K562 (cell line): Measurements from ENCODE around the gene EDDM13. TPM values are rescaled to one million over a fixed set of nuclear protein-coding genes. Genes with fewer than 3 reads are reported as not detected.
A peak's percentile ranks its signal among the peaks of the same experiment; 100 is the strongest.

ENCODE experiments used
- BCL6 ChIP-seq: fragments of 250-450 bp; sonication (Bioruptor Pico); IDR thresholded peaks from 2 replicates; pipeline ENCODE4 v1.4.0; 2020
- E2F3 ChIP-seq: fragments of 250-450 bp; sonication (Bioruptor Pico); IDR thresholded peaks from 2 replicates; pipeline ENCODE4 v1.4.0; 2020; ENCODE audit warnings: mild to moderate bottlenecking
- HIVEP1 ChIP-seq: fragments of 250-450 bp; sonication (Bioruptor Pico); IDR thresholded peaks from 2 replicates; pipeline ENCODE4 v1.4.0; 2020; ENCODE audit warnings: mild to moderate bottlenecking
- JUN ChIP-seq, 2 experiments: sonication (generic) in 1 of 2; formaldehyde crosslinking in 1 of 2; IDR thresholded peaks; 2 replicates each; pipeline versions ENCODE4 v1.6.1 to v1.8.0; 2012 to 2022; ENCODE audit warnings: borderline replicate concordance in 2 of 2, mild to moderate bottlenecking in 2 of 2, improper control_type of control experiment in 1 of 2, low read depth in 1 of 2, low read length in 1 of 2, missing genetic modification reagents in 1 of 2
- KLF13 ChIP-seq: fragments of 450-650 bp; IDR thresholded peaks from 2 replicates; pipeline ENCODE4 v1.6.1; 2016; ENCODE audit warnings: missing genetic modification characterization, low read depth, mild to moderate bottlenecking, missing compliant biosample characterization, moderate library complexity, borderline replicate concordance
- MTF1 ChIP-seq: fragments of 250-450 bp; sonication (Bioruptor Pico); IDR thresholded peaks from 2 replicates; pipeline ENCODE4 v1.9.0; 2021; ENCODE audit warnings: moderate library complexity, mild to moderate bottlenecking, inconsistent platforms, borderline replicate concordance
- SP1 ChIP-seq: sonication (generic); formaldehyde crosslinking; IDR thresholded peaks from 2 replicates; pipeline ENCODE4 v1.8.1; 2022; ENCODE audit warnings: mild to moderate bottlenecking, missing genetic modification reagents
- ZKSCAN8 ChIP-seq: fragments of 200-800 bp; sonication (Bioruptor generic); IDR thresholded peaks from 2 replicates; pipeline ENCODE4 v1.6.1; 2016; ENCODE audit warnings: missing genetic modification characterization, missing compliant biosample characterization
- ZNF165 ChIP-seq: fragments of 250-450 bp; sonication (Bioruptor Pico); IDR thresholded peaks from 2 replicates; pipeline ENCODE4 v1.4.0; 2020; ENCODE audit warnings: borderline replicate concordance
- ZNF197 ChIP-seq: fragments of 200-800 bp; sonication (Bioruptor generic); IDR thresholded peaks from 2 replicates; pipeline ENCODE4 v1.6.1; 2016; ENCODE audit warnings: low read depth, missing genetic modification characterization, missing compliant biosample characterization
- ZNF41 ChIP-seq: fragments of 250-450 bp; sonication (Bioruptor Pico); conservative IDR thresholded peaks from 2 replicates; pipeline ENCODE4 v1.4.0; 2020; ENCODE audit warnings: mild to moderate bottlenecking
- ZNF583 ChIP-seq: fragments of 250-450 bp; sonication (Bioruptor Pico); IDR thresholded peaks from 2 replicates; pipeline ENCODE4 v1.4.0; 2020
- ZNF584 ChIP-seq: fragments of 200-800 bp; sonication (Bioruptor generic); IDR thresholded peaks from 2 replicates; pipeline ENCODE4 v1.6.1; 2016; ENCODE audit warnings: low read depth, mild to moderate bottlenecking, missing genetic modification characterization, missing compliant biosample characterization
- polyA plus RNA-seq, 8 experiments: library from polyadenylated mRNA; depleted of rRNA in 4 of 8; stranded (reverse) in 5 of 8; unstranded in 3 of 8; fragments of >200 nt; fragmentation: Nextera tagmentation in 2 of 8; fragmentation: Illumina TruSeq in 1 of 8; extraction: Ambion mirVana in 2 of 8; extraction: Trizol in 1 of 8; gene quantifications; 2 replicates each; pipeline versions ENCODE4 v1.2.1 to v1.2.3, GENCODE V29; 2011 to 2014; ENCODE audit warnings: inconsistent platforms in 1 of 8, missing spikeins in 1 of 8
- total RNA-seq, 7 experiments: library from RNA; depleted of rRNA in 6 of 7; stranded (reverse); fragments of >200 nt in 6 of 7; fragmentation: Illumina TruSeq in 2 of 7; extraction: Trizol in 2 of 7; gene quantifications; 2 replicates each; pipeline versions ENCODE4 v1.2.1 to v1.2.3, GENCODE V29; 2011 to 2021; ENCODE audit warnings: low replicate concordance in 1 of 7
- TF ChIP-seq, protein P1 (sequence below): fragments of 450-650 bp; IDR thresholded peaks from 2 replicates; pipeline ENCODE4 v1.6.1; 2016; ENCODE audit warnings: mild to moderate bottlenecking
- TF ChIP-seq, protein P2 (sequence below): fragments of 450-650 bp; IDR thresholded peaks from 2 replicates; pipeline ENCODE4 v1.6.1; 2016; ENCODE audit warnings: low read depth, mild to moderate bottlenecking, moderate library complexity
- TF ChIP-seq, protein P3 (sequence below): fragments of 250-450 bp; sonication (Bioruptor Pico); IDR thresholded peaks from 2 replicates; pipeline ENCODE4 v1.4.0; 2020

The EDDM13 gene
- total and polyA plus RNA-seq, 9 of the 15 experiments (the other 6 are each of a cell fraction or from before 2014, with no cell fraction given): 2.0 to 7.7 (median 4.1) TPM

DNA sequence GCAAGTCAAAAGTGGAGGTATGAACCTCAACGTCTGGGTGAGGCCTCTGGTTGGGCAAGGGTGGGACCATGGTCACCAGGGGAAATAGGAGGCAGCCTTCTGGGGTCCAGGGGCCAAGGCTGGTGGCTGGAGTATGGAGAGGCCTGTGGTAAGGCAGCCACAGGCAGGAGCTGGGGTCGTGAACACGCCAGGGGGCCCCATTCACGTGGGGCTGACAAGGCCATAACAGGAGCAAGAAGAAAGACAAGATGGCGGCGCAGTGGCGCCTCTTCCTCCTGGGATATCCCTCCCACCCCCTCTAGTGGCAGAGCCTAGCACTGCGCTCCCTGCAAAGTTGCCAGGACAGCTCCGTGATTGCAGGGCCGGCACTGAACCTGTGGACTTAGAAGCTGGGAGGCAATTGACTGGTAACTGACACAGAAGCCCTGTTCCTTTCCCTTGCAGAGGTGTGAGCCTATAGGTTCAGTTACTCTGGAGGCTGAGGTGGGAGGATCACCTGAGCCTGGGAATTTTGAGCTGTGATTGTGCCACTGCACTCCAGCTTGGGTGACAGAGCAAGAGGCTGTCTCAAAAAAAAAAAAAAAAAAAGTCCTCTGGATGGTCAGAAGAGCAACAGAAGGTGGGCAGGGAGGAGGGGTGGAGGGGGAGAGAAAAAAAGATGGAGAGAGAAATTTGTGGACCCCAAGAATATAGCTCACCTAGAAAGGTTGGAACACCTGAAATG is 19.7 kb upstream of the EDDM13 start (continued):
- TF ChIP-seq JUN (IDR thresholded peaks at IDR 0.05; ENCODE audit: borderline replicate concordance, low read depth, low read length): peak; percentile 23; the same call in 1 of the 2 replicates
- TF ChIP-seq JUN (CRISPR knock-in tag; IDR thresholded peaks at IDR 0.05; ENCODE audit: borderline replicate concordance): no peak
- TF ChIP-seq ZNF197 (CRISPR knock-in tag): 0 out of 2 replicates have a peak, but pooled peaks have one; percentile 68
- TF ChIP-seq BCL6 (CRISPR knock-in tag): 0 out of 2 replicates have a peak, but pooled peaks have one; percentile 50
- TF ChIP-seq ZKSCAN8: peak; percentile 74
- TF ChIP-seq, protein P1, sequence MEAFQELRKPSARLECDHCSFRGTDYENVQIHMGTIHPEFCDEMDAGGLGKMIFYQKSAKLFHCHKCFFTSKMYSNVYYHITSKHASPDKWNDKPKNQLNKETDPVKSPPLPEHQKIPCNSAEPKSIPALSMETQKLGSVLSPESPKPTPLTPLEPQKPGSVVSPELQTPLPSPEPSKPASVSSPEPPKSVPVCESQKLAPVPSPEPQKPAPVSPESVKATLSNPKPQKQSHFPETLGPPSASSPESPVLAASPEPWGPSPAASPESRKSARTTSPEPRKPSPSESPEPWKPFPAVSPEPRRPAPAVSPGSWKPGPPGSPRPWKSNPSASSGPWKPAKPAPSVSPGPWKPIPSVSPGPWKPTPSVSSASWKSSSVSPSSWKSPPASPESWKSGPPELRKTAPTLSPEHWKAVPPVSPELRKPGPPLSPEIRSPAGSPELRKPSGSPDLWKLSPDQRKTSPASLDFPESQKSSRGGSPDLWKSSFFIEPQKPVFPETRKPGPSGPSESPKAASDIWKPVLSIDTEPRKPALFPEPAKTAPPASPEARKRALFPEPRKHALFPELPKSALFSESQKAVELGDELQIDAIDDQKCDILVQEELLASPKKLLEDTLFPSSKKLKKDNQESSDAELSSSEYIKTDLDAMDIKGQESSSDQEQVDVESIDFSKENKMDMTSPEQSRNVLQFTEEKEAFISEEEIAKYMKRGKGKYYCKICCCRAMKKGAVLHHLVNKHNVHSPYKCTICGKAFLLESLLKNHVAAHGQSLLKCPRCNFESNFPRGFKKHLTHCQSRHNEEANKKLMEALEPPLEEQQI: peak; percentile 63; the same call in 1 of the 2 replicates
- TF ChIP-seq SP1 (CRISPR knock-in tag): peak; percentile 21; the same call in 1 of the 2 replicates
- TF ChIP-seq E2F3 (CRISPR knock-in tag): peak; percentile 50; the same call in 1 of the 2 replicates
- TF ChIP-seq HIVEP1 (CRISPR knock-in tag): peak; percentile 75; the same call in 1 of the 2 replicates
- peak; percentile 67; the same call in 1 of the 2 replicates for TF ChIP-seq ZNF584
- TF ChIP-seq KLF13 (tag): peak; percentile 58; the same call in 1 of the 2 replicates
- TF ChIP-seq MTF1: peak; percentile 34; the same call in 1 of the 2 replicates
- TF ChIP-seq, protein P2, sequence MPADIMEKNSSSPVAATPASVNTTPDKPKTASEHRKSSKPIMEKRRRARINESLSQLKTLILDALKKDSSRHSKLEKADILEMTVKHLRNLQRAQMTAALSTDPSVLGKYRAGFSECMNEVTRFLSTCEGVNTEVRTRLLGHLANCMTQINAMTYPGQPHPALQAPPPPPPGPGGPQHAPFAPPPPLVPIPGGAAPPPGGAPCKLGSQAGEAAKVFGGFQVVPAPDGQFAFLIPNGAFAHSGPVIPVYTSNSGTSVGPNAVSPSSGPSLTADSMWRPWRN: no peak
- TF ChIP-seq ZNF41 (CRISPR knock-in tag): peak; percentile 74
- 0 out of 2 replicates have a peak, but pooled peaks have one; percentile 73 for TF ChIP-seq ZNF165 (CRISPR knock-in tag)
- TF ChIP-seq, protein P3, sequence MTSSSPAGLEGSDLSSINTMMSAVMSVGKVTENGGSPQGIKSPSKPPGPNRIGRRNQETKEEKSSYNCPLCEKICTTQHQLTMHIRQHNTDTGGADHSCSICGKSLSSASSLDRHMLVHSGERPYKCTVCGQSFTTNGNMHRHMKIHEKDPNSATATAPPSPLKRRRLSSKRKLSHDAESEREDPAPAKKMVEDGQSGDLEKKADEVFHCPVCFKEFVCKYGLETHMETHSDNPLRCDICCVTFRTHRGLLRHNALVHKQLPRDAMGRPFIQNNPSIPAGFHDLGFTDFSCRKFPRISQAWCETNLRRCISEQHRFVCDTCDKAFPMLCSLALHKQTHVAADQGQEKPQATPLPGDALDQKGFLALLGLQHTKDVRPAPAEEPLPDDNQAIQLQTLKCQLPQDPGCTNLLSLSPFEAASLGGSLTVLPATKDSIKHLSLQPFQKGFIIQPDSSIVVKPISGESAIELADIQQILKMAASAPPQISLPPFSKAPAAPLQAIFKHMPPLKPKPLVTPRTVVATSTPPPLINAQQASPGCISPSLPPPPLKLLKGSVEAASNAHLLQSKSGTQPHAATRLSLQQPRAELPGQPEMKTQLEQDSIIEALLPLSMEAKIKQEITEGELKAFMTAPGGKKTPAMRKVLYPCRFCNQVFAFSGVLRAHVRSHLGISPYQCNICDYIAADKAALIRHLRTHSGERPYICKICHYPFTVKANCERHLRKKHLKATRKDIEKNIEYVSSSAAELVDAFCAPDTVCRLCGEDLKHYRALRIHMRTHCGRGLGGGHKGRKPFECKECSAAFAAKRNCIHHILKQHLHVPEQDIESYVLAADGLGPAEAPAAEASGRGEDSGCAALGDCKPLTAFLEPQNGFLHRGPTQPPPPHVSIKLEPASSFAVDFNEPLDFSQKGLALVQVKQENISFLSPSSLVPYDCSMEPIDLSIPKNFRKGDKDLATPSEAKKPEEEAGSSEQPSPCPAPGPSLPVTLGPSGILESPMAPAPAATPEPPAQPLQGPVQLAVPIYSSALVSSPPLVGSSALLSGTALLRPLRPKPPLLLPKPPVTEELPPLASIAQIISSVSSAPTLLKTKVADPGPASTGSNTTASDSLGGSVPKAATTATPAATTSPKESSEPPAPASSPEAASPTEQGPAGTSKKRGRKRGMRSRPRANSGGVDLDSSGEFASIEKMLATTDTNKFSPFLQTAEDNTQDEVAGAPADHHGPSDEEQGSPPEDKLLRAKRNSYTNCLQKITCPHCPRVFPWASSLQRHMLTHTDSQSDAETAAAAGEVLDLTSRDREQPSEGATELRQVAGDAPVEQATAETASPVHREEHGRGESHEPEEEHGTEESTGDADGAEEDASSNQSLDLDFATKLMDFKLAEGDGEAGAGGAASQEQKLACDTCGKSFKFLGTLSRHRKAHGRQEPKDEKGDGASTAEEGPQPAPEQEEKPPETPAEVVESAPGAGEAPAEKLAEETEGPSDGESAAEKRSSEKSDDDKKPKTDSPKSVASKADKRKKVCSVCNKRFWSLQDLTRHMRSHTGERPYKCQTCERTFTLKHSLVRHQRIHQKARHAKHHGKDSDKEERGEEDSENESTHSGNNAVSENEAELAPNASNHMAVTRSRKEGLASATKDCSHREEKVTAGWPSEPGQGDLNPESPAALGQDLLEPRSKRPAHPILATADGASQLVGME (CRISPR knock-in tag): peak; percentile 95
- TF ChIP-seq ZNF583 (CRISPR knock-in tag): peak; percentile 90
